ENCODE results near the gene SULT2B1. TPM values are rescaled to one million over a fixed set of nuclear protein-coding genes. Genes with fewer than 3 reads are reported as not detected.

Gene SULT2B1
- total RNA-seq, 1 donor from 2014 or later, result not detected

DNA sequence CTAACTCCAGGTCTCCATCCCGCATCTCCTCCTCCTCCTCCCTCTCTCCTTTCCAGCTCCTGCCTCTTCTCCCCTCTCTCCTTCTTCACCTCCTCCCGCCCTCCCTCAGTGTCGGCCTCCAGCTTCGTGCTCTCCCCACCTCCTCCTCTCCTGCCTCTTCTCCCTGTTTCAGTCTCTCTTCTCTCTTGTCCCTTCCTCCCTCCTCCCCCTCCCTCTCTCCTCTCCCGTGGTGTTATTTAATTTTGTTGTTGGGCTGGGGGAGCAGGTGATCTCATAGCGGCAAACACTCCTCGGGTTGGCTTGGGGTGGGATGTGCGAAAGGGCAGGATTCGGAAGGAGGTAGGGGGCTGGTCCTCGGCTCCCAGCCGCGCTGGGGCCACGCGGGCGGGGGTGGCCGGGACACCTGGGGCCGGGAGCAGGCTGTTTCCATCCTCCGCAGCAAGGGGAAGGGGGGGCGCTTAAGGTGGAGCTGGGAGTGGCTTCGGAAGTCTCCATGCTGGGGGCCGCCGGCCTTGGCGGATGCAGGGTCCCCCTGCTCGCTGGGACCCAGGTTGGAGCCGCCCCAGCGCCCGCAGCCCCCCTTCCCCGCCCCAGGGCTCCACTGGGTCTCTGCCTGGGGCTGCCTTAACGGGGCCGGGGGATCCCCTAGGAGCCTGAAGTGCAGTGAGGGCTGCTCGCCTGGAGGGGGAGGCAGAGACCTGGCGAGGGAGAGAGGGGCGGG is 94.2 kb downstream of the SULT2B1 start, which contains the start of gene CA11:
Gene CA11, minus strand, starts transcription at position 187 of the 721 bp plus-strand sequence. CDS start 555 bp downstream, outside the sequence.
- Mint-ChIP-seq H3K4me1 (peaks cover 50% of the 10 kb centered on the region), H3K36me3 (ENCODE audit: low read depth) (peaks cover 2% of the 10 kb centered on the region), H3K9me3 (no peaks in the 10 kb centered on the region), H3K4me3 (peak within 1 kb of the TSS; percentile 93), H3K27ac (peak within 1 kb of the TSS; percentile 92), H3K27me3 (no peaks in the 10 kb centered on the region)
- POLR2A ChIA-PET, result interaction anchor here (0.6 to 2.7 kb wide), 16 partner anchors 9 to 325 kb away, joined by 3 to 44 read pairs (median 4); partner anchors contain the start of genes DBP, FTL, HSD17B14 and RPL18
- ATAC-seq (ENCODE audit: low read depth) (peak; percentile 90), DNase-seq (peak; percentile 91)
- intact Hi-C loops (cut with micrococcal nuclease), result loop anchor here (1.0 to 2.0 kb wide), 10 partner anchors 8 to 347 kb away; partner anchors contain the start of genes GYS1, RPL18, RUVBL2 and SPHK2
- TF ChIP-seq, protein P1, sequence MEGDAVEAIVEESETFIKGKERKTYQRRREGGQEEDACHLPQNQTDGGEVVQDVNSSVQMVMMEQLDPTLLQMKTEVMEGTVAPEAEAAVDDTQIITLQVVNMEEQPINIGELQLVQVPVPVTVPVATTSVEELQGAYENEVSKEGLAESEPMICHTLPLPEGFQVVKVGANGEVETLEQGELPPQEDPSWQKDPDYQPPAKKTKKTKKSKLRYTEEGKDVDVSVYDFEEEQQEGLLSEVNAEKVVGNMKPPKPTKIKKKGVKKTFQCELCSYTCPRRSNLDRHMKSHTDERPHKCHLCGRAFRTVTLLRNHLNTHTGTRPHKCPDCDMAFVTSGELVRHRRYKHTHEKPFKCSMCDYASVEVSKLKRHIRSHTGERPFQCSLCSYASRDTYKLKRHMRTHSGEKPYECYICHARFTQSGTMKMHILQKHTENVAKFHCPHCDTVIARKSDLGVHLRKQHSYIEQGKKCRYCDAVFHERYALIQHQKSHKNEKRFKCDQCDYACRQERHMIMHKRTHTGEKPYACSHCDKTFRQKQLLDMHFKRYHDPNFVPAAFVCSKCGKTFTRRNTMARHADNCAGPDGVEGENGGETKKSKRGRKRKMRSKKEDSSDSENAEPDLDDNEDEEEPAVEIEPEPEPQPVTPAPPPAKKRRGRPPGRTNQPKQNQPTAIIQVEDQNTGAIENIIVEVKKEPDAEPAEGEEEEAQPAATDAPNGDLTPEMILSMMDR (IDR thresholded peaks at IDR 0.05), result no peak
- CTCF ChIA-PET, result interaction anchor here (1.0 to 2.4 kb wide), 12 partner anchors 9 to 468 kb away, joined by 3 to 15 read pairs (median 5); partner anchors contain the start of genes DBP, HSD17B14, LIN7B and RPL18

DNA sequence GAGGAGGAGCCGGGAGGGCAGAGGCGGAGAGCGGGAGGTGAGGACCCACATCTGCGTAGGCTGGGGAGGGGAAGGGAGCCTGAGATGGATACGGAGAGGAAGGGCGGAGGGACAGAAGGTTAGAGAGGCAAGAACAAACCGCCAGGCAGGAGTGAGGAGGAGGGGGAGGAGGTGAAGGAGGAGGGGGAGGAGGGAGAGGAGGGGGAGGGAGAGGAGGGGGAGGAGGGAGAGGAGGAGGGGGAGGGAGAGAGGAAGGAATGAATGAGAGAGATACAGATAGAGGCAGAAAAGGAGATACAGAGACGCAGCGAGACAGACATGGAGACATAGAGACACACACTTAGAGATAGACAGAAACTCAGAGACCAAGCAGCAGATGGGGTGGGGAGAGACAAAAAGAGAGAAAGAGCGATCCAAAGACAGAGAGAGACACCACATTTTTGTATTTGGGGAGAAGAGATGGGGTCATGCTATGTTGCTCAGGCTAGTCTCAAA is 94.8 kb downstream of the SULT2B1 start:
- no peaks in the 10 kb centered on the region for H3K9me3 Mint-ChIP-seq
- H3K27me3 Mint-ChIP-seq, result no peaks in the 10 kb centered on the region
- H3K27ac Mint-ChIP-seq, result peak overlapping the region; percentile 69
- ATAC-seq (ENCODE audit: low read depth) (no peak), DNase-seq (no peak)
- TF ChIP-seq, protein P1 (IDR thresholded peaks at IDR 0.05), result no peak
- POLR2A ChIA-PET, result interaction anchor here (0.6 to 2.7 kb wide), 11 partner anchors 10 to 232 kb away, joined by 3 to 44 read pairs (median 6); partner anchors contain the start of genes DBP, HSD17B14, RPL18 and SPHK2
- peaks cover 2% of the 10 kb centered on the region for H3K36me3 Mint-ChIP-seq (ENCODE audit: low read depth)
- intact Hi-C loops (cut with micrococcal nuclease), result loop anchor here (1.0 to 2.0 kb wide), 10 partner anchors 8 to 346 kb away; partner anchors contain the start of genes GYS1, RPL18, RUVBL2 and SPHK2
- CTCF ChIA-PET, result interaction anchor here (1.0 to 2.4 kb wide), 6 partner anchors 28 to 196 kb away, joined by 4 to 15 read pairs (median 10); partner anchors contain the start of genes HSD17B14, RPL18 and SPHK2
- H3K4me1 Mint-ChIP-seq, result peaks cover 47% of the 10 kb centered on the region
- H3K4me3 Mint-ChIP-seq, result peak overlapping the region; percentile 64

DNA sequence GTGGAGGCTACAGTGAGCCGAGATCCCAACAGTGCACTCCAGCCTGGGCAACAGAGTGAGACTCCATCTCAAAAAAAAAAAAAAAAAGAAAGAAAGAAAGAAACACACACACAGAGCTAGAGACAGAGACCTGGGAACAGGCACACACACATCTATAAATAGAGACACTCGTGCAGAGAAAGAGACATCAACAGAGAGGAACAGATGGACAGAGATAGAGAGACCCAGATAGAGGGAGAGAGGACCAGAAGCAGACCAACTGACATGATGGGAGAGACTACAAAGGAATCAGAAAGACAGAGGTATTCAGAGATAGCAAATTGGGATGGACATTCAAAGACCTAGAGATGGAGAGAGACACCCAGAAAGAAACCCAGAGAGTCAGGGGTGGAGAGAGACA is 96.2 kb downstream of the SULT2B1 start:
- DNase-seq (no peak), ATAC-seq (ENCODE audit: low read depth) (no peak)
- intact Hi-C loops (cut with micrococcal nuclease), result loop anchor here (2.0 kb wide), 1 partner anchor 13 kb away; no protein-coding TSS in a partner anchor
- peak overlapping the region; percentile 9 for H3K4me3 Mint-ChIP-seq
- CTCF ChIA-PET, result no interaction called here
- TF ChIP-seq, protein P1 (IDR thresholded peaks at IDR 0.05), result no peak
- H3K27ac Mint-ChIP-seq, result peak overlapping the region; percentile 68
- H3K9me3 Mint-ChIP-seq, result no peaks in the 10 kb centered on the region
- no peaks in the 10 kb centered on the region for H3K27me3 Mint-ChIP-seq
- peaks cover 2% of the 10 kb centered on the region for H3K36me3 Mint-ChIP-seq (ENCODE audit: low read depth)
- POLR2A ChIA-PET, result interaction anchor here (0.7 to 1.6 kb wide), 4 partner anchors 11 to 157 kb away, joined by 6 to 19 read pairs (median 7); partner anchors contain the start of gene DBP
- peaks cover 53% of the 10 kb centered on the region for H3K4me1 Mint-ChIP-seq

Other genes starting within 250 kb of the SULT2B1 start
- 309 and 320 TPM in 2 replicates for gene EMP3, start 226.6 kb upstream of the SULT2B1 start, total RNA-seq
- gene TMEM143, start 188.2 kb upstream of the SULT2B1 start, total RNA-seq, result 10.2 and 10.5 TPM in 2 replicates
- gene SYNGR4, start 187.8 kb upstream of the SULT2B1 start, total RNA-seq, result not detected in 2 replicates
- 50.8 and 51.9 TPM in 2 replicates for gene KDELR1, start 160.6 kb upstream of the SULT2B1 start, total RNA-seq
- gene GRIN2D, start 158.5 kb upstream of the SULT2B1 start, total RNA-seq, result 0.93 and 1.2 TPM in 2 replicates
- 63.4 and 71.4 TPM in 2 replicates for gene GRWD1, start 106.2 kb upstream of the SULT2B1 start, total RNA-seq
- gene KCNJ14, start 96.6 kb upstream of the SULT2B1 start, total RNA-seq, result 1.7 and 2.2 TPM in 2 replicates
- 35.6 and 40.5 TPM in 2 replicates for gene CYTH2, start 82.8 kb upstream of the SULT2B1 start, total RNA-seq
- gene LMTK3, start 40.3 kb upstream of the SULT2B1 start, total RNA-seq, result 0.60 and 0.66 TPM in 2 replicates
- gene SPACA4, start 54.6 kb downstream of the SULT2B1 start, total RNA-seq, result not detected in 2 replicates
- 3.5 and 5.6 TPM in 2 replicates for gene FAM83E, start 62.9 kb downstream of the SULT2B1 start, total RNA-seq
- gene RPL18, start 67.0 kb downstream of the SULT2B1 start, total RNA-seq, result 2,427 and 2,762 TPM in 2 replicates
- gene SPHK2, start 67.3 kb downstream of the SULT2B1 start, total RNA-seq, result 38.2 and 48.5 TPM in 2 replicates
- 8.7 and 9.2 TPM in 2 replicates for gene DBP, start 85.2 kb downstream of the SULT2B1 start, total RNA-seq
- 9.5 and 10.3 TPM in 2 replicates for gene CA11, start 94.0 kb downstream of the SULT2B1 start, total RNA-seq
- 0.54 and 0.71 TPM in 2 replicates for gene NTN5, start 120.8 kb downstream of the SULT2B1 start, total RNA-seq
- gene FUT2, start 143.8 kb downstream of the SULT2B1 start, total RNA-seq, result not detected in 2 replicates
- gene MAMSTR, start 167.6 kb downstream of the SULT2B1 start, total RNA-seq, result 0.37 and 0.78 TPM in 2 replicates
- 0.07 and 0.12 TPM in 2 replicates for gene RASIP1, start 188.4 kb downstream of the SULT2B1 start, total RNA-seq
- gene IZUMO1, start 194.7 kb downstream of the SULT2B1 start, total RNA-seq, result not detected in 2 replicates
- gene FUT1, start 200.5 kb downstream of the SULT2B1 start, total RNA-seq, result not detected in 2 replicates
- not detected in 2 replicates for gene FGF21, start 203.4 kb downstream of the SULT2B1 start, total RNA-seq